Right ventricle myocardium superior (tissue), 1 donor: ENCODE results near the gene MAP3K3. TPM values are rescaled to one million over a fixed set of nuclear protein-coding genes. Genes with fewer than 3 reads are reported as not detected.

Source experiments
- ATAC-seq: fragments of 200-7000 bp; cut with Tn5 transposase; one replicate; pipeline ENCODE4 v1.9.1; 2020; ENCODE audit warnings: mild to moderate bottlenecking; ENCODE audit not compliant: poor library complexity
- DNase-seq: peaks from one replicate; pipeline ENCODE4 v3.0.0-alpha.2; 2020
- intact Hi-C: fragments of 100-400 bp; cut with DNase I; formaldehyde crosslinking; loops from one replicate; pipeline ENCODE4 v1.11.2; 2022
- total RNA-seq: library from RNA; stranded (reverse); fragmentation: NEBNext Ultra II Directional; extraction: Animal tissue kit (Norgen Biotek cat#: 25700); gene quantifications from one replicate; pipeline ENCODE4 v1.2.1, GENCODE V29; 2021
- donor health status: DM: no; HTN: yes; CAD: no; lungs with severe emphysema.

Gene MAP3K3
- total RNA-seq, 1 donor from 2014 or later, result 31.3 TPM

GRCh38 chr17:63682981-63683380 lies 60.8 kb downstream of the MAP3K3 start:
- intact Hi-C loops, result no loop called here
- DNase-seq, result no peak
- ATAC-seq, result no peak

DNA sequence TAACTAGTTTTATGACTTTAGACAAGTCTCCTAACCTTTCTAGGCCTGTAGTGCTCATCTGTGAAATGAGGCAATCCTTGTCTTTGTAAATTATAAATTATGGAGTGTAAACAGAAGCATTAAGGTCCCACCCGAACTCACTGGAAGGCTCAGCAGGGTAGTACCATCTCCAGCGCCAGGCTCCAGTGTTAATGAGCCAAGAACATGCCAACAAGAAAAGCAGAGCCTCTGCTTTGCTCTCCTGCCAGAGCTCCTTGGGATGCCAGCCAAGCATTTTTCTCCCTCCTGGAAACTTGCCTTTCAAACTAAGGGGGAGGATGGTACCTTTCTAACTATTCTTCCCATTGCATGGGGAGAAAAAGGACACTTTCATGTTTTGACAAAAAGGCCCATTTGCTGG lies 62.8 kb downstream of the MAP3K3 start:
- DNase-seq, result no peak
- intact Hi-C loops, result no loop called here
- peak; percentile 57 for ATAC-seq

DNA sequence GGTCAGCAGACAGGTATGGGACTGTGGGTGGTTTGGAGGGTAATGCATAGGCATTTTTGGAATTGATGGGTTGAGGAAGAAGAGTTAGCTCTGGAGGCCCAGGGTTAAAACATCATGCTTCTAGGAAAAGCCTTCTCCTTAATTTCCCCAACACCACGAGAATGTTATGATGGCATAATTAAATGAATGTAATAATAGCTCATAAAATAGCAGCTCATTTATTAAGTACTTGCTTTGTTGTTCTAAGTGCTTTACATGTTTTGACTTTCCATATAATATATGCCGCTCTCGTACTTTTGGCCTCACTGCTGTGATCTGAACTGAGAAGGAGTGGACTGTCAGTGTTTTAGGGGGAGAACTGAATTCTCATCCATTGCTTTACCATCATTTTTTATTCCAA lies 63.4 kb downstream of the MAP3K3 start:
- no peak for ATAC-seq
- DNase-seq, result no peak
- intact Hi-C loops, result no loop called here

DNA sequence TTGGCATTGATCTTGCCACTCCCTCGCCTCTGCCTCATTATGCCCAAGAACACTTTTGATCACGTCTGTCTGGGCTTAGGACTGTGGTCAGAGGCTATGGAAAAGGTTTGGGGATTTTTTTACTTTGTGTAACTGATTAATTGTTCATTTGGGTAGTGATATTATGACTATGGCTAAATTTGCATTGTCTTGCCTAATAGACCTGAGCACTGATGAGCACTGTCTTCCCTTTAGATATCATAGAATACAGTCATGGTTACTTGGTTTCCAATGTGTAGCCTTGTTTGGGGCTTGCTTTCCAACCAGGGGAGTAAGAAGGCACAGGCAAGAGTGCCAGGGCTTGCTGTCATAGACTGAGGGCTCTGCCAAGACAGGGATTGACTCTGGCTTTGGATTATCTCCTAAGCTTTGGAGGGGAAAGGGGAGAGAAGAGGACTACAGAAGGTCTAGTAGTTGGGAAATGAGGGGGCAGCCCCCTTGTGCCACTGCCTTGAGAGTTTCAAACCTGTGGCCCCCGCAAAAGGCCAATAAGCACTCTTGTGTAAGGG lies 64.0 kb downstream of the MAP3K3 start:
- no peak for ATAC-seq
- intact Hi-C loops, result no loop called here
- no peak for DNase-seq

- intact Hi-C loops, result no loop called here
These were observed 66.3 kb downstream of the MAP3K3 start for GRCh38 chr17:63688396-63689020.

DNA sequence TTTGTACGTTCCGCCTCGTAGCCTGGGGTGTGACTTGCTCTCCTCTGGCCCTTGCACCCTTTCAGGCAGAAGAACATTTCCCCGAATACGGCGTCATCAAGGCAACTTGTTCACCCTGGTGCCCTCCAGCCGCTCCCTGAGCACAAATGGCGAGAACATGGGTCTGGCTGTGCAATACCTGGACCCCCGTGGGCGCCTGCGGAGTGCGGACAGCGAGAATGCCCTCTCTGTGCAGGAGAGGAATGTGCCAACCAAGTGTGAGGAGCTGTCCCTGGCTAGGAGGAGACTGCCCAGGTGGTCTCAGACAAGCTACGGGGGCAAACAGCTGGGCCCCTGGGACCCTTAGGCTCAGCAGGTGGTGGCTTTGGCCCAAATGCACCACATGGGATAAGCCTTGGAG lies 67.3 kb downstream of the MAP3K3 start:
- no peak for ATAC-seq

More at GRCh38 chr17:63688396-63689020, 66.3 kb downstream of the MAP3K3 start:
- DNase-seq (no peak), ATAC-seq (no peak)

GRCh38 chr17:63692195-63692816 lies 70.1 kb downstream of the MAP3K3 start:
- DNase-seq, result no peak
- ATAC-seq, result no peak
- intact Hi-C loops, result no loop called here

More for the DNA sequence above, 67.3 kb downstream of the MAP3K3 start:
- intact Hi-C loops, result no loop called here
- DNase-seq, result no peak

DNA sequence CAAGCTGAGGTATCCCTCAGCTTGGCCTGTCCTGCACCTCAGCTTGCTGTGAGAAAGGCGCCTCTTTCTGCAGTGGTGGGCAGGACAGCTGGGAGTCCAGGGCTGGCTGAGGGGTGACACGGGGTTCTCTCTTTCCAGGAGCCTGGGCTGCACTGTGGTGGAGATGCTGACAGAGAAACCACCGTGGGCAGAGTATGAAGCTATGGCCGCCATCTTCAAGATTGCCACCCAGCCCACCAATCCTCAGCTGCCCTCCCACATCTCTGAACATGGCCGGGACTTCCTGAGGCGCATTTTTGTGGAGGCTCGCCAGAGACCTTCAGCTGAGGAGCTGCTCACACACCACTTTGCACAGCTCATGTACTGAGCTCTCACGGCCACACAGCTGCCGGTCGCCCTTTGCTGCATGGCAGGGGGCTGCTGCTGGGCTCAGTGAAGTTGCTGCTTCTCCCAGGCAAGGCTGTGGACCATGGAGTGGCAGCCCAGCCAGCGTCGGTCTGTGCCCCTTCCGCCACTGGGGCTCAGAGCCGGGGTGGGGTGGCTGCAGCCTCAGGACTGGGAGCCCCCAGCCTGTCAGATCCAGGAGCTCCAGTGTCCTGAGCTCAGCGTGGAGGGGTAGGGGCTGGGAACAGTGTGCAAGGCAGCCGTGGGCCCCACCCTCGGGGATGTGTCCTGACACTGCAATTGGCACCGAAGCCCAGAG lies 71.3 kb downstream of the MAP3K3 start:
- no peak for ATAC-seq
- no peak for DNase-seq
- intact Hi-C loops, result no loop called here

DNA sequence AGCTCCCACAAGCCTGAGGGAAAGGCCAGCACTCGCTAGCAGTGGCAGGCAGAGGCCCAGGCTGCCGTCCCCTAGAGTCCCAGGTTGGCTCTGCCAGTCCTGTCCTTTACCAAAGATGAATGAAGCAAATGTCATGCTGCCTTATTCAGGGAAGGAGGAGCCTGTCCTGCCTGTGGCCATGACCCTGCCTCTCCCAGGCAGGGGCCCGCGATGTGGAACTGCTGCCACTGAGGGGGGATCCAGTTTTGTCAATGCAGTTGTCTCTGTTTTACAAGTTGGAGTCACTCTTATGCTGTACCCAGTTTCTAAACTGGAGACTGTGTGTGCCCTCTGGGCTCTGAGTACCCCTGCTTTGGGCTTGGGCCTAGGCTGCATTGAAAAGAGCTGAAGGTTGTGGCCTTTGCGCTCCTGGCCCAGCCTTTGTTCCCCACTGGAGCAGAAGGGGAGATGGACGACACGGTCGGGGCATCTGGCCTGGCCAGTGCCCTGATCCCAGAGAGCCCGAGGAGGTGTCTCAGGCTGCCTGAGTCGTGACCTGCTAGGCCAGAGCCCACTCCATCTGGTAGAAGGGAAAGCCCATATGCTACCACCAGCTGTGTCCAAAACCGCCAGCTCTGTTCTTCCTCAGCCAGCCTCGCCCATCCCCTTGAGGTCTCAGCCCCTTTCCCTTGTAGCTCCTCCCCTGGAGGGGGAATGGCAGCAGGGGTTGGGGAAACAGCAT lies 72.2 kb downstream of the MAP3K3 start:
- intact Hi-C loops, result no loop called here
- ATAC-seq (no peak), DNase-seq (no peak)

DNA sequence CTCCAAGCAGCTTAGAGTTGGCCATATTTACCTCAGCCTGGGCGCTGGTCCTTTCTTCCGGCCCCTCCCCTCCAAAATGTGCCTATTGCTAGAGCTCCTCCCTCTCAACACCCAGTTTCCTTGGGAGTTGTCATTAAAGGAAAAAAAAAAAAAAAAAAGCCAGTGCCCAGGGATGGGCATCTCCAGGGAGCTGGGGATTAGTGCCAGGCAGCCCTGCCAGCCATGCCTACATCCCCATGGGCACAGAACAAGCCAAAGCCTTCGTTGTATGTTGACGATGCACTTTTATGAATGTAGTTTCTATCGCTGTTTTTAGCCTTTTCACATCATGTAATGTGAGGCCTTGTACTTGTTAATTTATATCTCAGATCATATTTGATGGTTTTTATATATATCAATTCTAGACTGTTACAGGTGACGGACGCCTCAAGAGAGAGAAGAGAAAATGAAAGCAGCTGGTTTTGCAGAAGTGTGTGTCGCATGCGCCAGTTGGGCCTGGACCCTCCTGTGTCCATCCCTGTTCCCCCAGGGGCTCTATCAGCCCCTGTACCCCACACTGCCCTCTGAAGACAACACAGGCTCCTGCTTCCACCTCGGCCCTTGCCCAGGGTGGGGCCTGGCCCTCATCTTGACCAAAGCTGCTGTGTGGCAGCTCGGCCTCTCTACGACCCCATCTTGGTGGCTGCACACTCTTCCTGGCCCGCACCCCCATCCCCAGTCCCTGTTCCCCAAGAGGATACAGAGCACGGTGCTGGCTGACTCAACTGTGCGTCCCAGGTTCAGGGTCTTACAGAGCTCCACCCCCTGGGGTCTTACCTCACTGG lies 72.9 kb downstream of the MAP3K3 start:
- intact Hi-C loops, result no loop called here
- DNase-seq, result no peak
- ATAC-seq, result no peak

- no peak for DNase-seq
- intact Hi-C loops, result no loop called here
These were observed 73.7 kb downstream of the MAP3K3 start for GRCh38 chr17:63695889-63696288.

GRCh38 chr17:63696381-63696961 lies 74.3 kb downstream of the MAP3K3 start:
- no peak for ATAC-seq
- DNase-seq, result no peak
- intact Hi-C loops, result no loop called here

More at GRCh38 chr17:63695889-63696288, 73.7 kb downstream of the MAP3K3 start:
- ATAC-seq, result no peak

- DNase-seq (peak; percentile 77), ATAC-seq (peak; percentile 11)
- intact Hi-C loops, result no loop called here
These were observed 75.4 kb downstream of the MAP3K3 start for GRCh38 chr17:63697341-63698286.

GRCh38 chr17:63698381-63698885 lies 76.2 kb downstream of the MAP3K3 start:
- no peak for DNase-seq
- intact Hi-C loops, result no loop called here
- ATAC-seq, result no peak

GRCh38 chr17:63698886-63699637 lies 76.8 kb downstream of the MAP3K3 start:
- DNase-seq, result peak; percentile 79

More at GRCh38 chr17:63698886-63699637, 76.8 kb downstream of the MAP3K3 start:
- ATAC-seq, result peak; percentile 26
- intact Hi-C loops, result no loop called here
